Measurements from ENCODE around the gene FBXL15.

The FBXL15 gene

DNA sequence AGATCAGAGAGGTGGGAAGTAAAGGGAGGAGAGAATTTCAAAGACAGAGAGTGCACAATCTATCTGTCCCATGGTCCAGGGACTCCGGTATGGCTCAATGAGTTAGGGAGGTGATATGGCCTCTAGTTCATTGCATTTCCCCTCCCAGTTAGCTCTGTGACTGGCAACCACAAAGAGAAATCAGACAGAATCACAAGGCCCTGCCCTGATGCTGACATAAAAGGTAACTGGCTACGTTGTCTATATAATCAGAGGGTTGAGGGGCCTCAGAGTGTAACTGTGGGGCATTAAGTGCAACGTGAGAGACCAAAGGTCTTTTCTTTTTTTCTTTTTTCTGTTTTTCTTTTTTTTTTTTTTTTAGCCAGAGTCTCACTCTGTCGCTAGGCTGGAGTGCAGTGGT is 38.0 kb downstream of the FBXL15 start:
- Histone ChIP-seq H3K9me3 (ENCODE audit: control insufficient read depth, insufficient read depth, low read length) (no peaks in the 10 kb centered on the region), H3K4me1 (ENCODE audit: control insufficient read depth, insufficient read depth, low read length) (peaks cover 33% of the 10 kb centered on the region)

DNA sequence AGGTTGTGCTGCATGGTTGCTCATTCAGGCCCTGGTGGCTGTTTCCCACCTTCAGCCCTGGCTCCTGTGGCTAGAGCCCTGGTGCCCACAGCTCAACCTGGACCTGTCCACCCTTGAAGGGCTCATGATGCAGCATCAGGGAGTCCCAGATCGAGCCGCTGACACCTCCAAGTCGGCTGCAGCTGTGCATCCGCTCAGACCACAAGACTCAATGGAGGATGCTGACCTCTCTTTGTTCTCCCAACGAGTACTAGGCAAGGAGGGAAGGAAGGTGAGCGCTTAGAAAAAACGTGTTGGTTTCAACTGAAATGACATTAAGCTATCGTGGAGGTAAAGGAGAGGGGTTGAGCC is 40.2 kb downstream of the FBXL15 start:
- Histone ChIP-seq H3K9ac (ENCODE audit: low read depth, low read length) (peak overlapping the region; percentile 30), H3K4me1 (ENCODE audit: control insufficient read depth, insufficient read depth, low read length) (peaks cover 20% of the 10 kb centered on the region), H3K9me3 (ENCODE audit: control insufficient read depth, insufficient read depth, low read length) (no peaks in the 10 kb centered on the region), H3K27me3 (ENCODE audit: control insufficient read depth, insufficient read depth, low read length) (no peaks in the 10 kb centered on the region), H3K36me3 (ENCODE audit: control insufficient read depth, insufficient read depth, low read length) (no peaks in the 10 kb centered on the region), H3K4me3 (ENCODE audit: low read depth, low read length) (peak overlapping the region; percentile 37)

More for the DNA sequence above, 38.0 kb downstream of the FBXL15 start:
- Histone ChIP-seq H3K36me3 (ENCODE audit: control insufficient read depth, insufficient read depth, low read length) (no peaks in the 10 kb centered on the region), H3K4me3 (ENCODE audit: low read depth, low read length) (no peak overlapping the region), H3K9ac (ENCODE audit: low read depth, low read length) (no peak overlapping the region), H3K27me3 (ENCODE audit: control insufficient read depth, insufficient read depth, low read length) (no peaks in the 10 kb centered on the region)

DNA sequence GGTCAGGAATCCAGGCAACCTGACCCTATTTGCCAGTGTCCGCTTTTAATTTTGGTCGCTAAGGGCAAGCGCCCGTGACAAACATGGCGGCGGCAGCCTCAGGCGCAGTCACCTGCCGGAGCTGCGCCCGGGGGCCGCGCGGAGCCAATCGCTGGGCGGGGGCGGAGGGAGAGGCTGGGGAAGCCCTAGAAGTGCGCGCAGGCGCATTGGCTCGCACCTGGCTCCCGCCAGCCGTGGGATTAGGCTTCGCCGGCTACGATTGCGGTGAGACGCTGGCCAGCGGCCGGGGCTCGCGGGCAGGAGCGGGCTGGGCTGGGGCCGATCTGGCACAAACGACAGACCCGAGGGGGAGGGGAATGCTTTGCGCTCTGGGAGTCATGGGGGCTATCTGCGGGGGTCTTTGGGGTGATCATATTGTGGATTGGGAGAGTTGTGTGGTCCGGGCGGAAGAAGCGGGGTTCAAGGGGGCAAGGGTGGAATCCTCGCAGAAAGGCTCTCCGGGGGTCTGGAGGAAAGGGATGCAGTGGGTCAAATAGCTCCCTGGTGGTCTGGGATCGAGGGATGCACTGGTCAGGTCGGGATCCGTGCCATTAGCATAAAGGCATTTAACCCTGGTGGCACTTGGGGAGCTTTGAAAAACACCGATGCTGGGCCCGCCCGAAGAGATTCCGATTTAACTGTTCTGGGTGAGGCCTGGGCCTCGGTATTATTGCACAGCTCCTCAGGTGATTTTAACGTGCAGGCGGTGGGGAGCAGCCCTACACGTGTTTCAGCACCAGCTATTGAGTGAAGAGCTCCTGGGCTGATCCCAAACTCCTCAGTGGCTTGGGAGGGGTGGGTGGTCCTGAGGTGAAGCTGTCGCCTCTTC is 40.8 kb downstream of the FBXL15 start:
- Histone ChIP-seq H3K4me3 (ENCODE audit: low read depth, low read length) (peak overlapping the region; percentile 87), H3K9me3 (ENCODE audit: control insufficient read depth, insufficient read depth, low read length) (no peaks in the 10 kb centered on the region), H3K36me3 (ENCODE audit: control insufficient read depth, insufficient read depth, low read length) (peaks cover 2% of the 10 kb centered on the region), H3K27me3 (ENCODE audit: control insufficient read depth, insufficient read depth, low read length) (no peaks in the 10 kb centered on the region), H3K4me1 (ENCODE audit: control insufficient read depth, insufficient read depth, low read length) (peaks cover 14% of the 10 kb centered on the region), H3K9ac (ENCODE audit: low read depth, low read length) (peak overlapping the region; percentile 37)

DNA sequence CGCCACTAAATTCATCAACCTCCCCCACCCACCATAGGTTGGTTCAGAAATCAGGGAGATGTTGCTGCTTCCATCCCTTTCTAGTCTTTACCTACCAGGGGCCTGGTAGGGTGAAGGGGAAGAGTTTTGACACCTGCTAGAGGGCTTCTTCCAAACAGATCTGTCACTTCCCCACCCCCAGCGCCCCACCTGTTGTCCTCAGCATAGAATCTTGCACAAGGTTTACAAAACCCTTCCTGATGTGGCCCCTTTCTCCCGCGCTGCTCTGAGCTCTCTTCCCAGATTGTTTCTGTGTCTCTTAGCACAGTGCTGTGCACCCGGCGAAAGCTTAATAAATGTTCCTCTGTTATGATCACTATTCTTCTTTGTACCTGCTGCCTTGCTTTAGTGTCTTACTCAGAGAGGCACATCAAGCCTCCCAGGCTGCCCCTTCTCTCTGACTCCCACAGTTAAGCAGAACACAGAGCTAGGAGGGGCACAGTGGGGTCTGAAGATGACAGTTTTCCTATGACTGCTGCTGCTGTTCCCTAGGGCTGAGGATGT is 41.9 kb downstream of the FBXL15 start:
- no peak overlapping the region for H3K9ac ChIP-seq (ENCODE audit: low read depth, low read length)
- H3K27me3 ChIP-seq (ENCODE audit: control insufficient read depth, insufficient read depth, low read length), result no peaks in the 10 kb centered on the region
- peak overlapping the region; percentile 87 for H3K4me3 ChIP-seq (ENCODE audit: low read depth, low read length)
- no peaks in the 10 kb centered on the region for H3K9me3 ChIP-seq (ENCODE audit: control insufficient read depth, insufficient read depth, low read length)
- H3K36me3 ChIP-seq (ENCODE audit: control insufficient read depth, insufficient read depth, low read length), result peaks cover 2% of the 10 kb centered on the region
- peaks cover 14% of the 10 kb centered on the region for H3K4me1 ChIP-seq (ENCODE audit: control insufficient read depth, insufficient read depth, low read length)

DNA sequence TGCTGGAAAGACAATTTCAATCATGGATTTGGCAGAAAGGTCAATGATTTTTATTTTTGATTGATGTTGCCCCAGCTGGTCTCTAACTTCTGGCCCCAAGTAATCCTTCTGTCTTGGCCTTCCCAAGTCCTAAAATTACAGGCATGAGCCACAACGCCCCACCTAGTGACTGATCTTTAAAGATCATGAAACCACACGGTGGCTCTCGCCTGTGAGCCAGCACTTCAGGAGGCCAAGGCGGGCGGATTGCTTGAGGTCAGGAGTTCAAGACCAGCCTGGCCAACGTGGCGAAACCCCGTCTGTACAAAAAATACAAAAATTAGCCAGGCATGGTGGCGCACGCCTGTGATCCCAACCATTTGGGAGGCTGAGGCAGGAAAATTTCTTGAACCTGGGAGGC is 43.3 kb downstream of the FBXL15 start:
- H3K9me3 ChIP-seq (ENCODE audit: control insufficient read depth, insufficient read depth, low read length), result no peaks in the 10 kb centered on the region
- H3K27me3 ChIP-seq (ENCODE audit: control insufficient read depth, insufficient read depth, low read length), result no peaks in the 10 kb centered on the region
- no peak overlapping the region for H3K4me3 ChIP-seq (ENCODE audit: low read depth, low read length)
- no peak overlapping the region for H3K9ac ChIP-seq (ENCODE audit: low read depth, low read length)
- peaks cover 14% of the 10 kb centered on the region for H3K4me1 ChIP-seq (ENCODE audit: control insufficient read depth, insufficient read depth, low read length)
- peaks cover 6% of the 10 kb centered on the region for H3K36me3 ChIP-seq (ENCODE audit: control insufficient read depth, insufficient read depth, low read length)

DNA sequence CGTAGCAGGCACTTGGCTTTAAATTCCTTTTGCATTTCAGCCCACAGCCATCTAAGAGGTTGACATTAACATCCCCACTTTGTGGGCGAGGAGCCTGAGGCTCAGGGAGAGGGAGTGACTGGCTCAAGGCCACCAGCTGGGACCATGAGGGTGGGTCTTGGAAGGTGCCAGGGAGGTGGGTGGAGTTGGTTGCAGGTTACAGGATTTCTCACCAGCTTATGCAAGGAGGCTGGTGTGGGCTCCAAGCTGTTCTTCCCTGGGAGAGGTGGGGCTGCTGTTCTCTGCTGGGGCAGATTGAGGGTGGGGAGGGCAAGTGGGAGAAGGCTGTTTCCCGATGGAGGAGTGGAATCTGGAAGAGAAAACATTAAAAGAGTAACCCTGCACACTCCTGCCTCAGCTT is 44.8 kb downstream of the FBXL15 start:
- H3K9me3 ChIP-seq (ENCODE audit: control insufficient read depth, insufficient read depth, low read length), result no peaks in the 10 kb centered on the region
- H3K4me3 ChIP-seq (ENCODE audit: low read depth, low read length), result no peak overlapping the region
- no peak overlapping the region for H3K9ac ChIP-seq (ENCODE audit: low read depth, low read length)
- H3K4me1 ChIP-seq (ENCODE audit: control insufficient read depth, insufficient read depth, low read length), result peaks cover 11% of the 10 kb centered on the region
- H3K27me3 ChIP-seq (ENCODE audit: control insufficient read depth, insufficient read depth, low read length), result no peaks in the 10 kb centered on the region
- H3K36me3 ChIP-seq (ENCODE audit: control insufficient read depth, insufficient read depth, low read length), result peaks cover 9% of the 10 kb centered on the region

DNA sequence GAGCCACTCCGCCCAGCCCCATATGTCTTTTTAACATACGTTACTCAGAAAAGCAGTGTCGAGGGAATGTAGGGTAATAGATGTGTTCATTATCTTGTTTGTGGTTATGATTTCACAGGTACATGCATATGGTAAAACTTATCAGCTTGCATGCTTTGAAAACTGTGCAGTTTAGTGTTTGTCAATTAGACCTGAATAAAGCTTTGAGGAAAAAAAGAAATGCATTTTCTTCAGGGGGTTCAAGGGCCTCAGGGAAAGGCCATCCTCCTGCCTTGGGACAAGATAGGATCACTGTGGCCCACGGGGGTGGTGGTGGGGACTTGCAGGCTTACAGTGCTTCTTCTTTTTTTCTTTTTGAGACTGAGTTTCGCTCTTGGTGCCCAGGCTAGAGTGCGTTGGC is 46.7 kb downstream of the FBXL15 start:
- Histone ChIP-seq H3K4me3 (ENCODE audit: low read depth, low read length) (no peak overlapping the region), H3K9ac (ENCODE audit: low read depth, low read length) (no peak overlapping the region), H3K27me3 (ENCODE audit: control insufficient read depth, insufficient read depth, low read length) (no peaks in the 10 kb centered on the region), H3K36me3 (ENCODE audit: control insufficient read depth, insufficient read depth, low read length) (peaks cover 14% of the 10 kb centered on the region), H3K9me3 (ENCODE audit: control insufficient read depth, insufficient read depth, low read length) (no peaks in the 10 kb centered on the region), H3K4me1 (ENCODE audit: control insufficient read depth, insufficient read depth, low read length) (peaks cover 2% of the 10 kb centered on the region)

DNA sequence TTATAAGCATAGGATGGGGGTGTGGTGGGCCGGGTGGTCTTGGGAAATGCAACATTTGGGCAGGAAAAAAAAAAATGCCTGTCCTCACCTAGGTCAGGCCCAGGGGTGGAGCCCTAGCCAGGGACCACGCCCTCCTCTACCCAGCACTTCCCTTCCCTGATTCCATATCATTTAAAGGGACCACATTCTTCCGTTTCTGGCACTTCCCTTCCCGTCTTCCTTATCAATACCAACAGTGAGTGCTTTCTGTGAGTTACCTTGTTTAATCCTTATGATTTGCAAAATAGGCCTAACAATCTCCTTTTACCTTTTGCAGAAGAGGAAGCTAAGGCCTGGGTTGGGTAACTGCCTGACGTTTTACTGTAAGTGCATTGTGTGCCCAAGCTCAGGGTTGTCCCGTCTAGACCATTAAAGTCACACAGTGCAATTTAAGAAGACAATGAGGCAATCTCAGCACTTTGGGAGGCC is 47.4 kb downstream of the FBXL15 start:
- H3K9me3 ChIP-seq (ENCODE audit: control insufficient read depth, insufficient read depth, low read length), result no peaks in the 10 kb centered on the region
- no peak overlapping the region for H3K9ac ChIP-seq (ENCODE audit: low read depth, low read length)
- no peaks in the 10 kb centered on the region for H3K4me1 ChIP-seq (ENCODE audit: control insufficient read depth, insufficient read depth, low read length)
- H3K27me3 ChIP-seq (ENCODE audit: control insufficient read depth, insufficient read depth, low read length), result no peaks in the 10 kb centered on the region
- peaks cover 14% of the 10 kb centered on the region for H3K36me3 ChIP-seq (ENCODE audit: control insufficient read depth, insufficient read depth, low read length)
- H3K4me3 ChIP-seq (ENCODE audit: low read depth, low read length), result no peak overlapping the region

DNA sequence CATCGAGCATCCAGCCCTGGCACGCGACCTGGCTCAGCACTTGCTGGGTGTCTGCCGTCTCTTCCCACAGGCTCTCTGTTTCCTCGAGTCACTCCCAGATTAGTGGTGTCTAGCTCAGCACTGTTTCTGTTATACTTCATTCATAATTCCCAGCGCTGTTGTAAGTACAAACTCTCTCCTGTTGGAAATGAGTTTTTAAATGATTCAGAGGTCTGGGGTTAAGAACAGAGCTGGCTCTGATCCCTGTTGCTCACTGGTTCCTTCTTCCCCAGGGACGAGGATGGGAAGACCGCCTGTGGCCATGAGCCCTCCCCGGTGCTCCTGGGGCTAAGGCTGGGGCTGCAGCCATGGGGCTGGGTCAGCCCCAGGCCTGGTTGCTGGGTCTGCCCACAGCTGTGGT is 48.0 kb downstream of the FBXL15 start:
- Histone ChIP-seq H3K4me3 (ENCODE audit: low read depth, low read length) (no peak overlapping the region), H3K27me3 (ENCODE audit: control insufficient read depth, insufficient read depth, low read length) (no peaks in the 10 kb centered on the region), H3K4me1 (ENCODE audit: control insufficient read depth, insufficient read depth, low read length) (no peaks in the 10 kb centered on the region), H3K36me3 (ENCODE audit: control insufficient read depth, insufficient read depth, low read length) (peaks cover 17% of the 10 kb centered on the region), H3K9ac (ENCODE audit: low read depth, low read length) (no peak overlapping the region), H3K9me3 (ENCODE audit: control insufficient read depth, insufficient read depth, low read length) (no peaks in the 10 kb centered on the region)

DNA sequence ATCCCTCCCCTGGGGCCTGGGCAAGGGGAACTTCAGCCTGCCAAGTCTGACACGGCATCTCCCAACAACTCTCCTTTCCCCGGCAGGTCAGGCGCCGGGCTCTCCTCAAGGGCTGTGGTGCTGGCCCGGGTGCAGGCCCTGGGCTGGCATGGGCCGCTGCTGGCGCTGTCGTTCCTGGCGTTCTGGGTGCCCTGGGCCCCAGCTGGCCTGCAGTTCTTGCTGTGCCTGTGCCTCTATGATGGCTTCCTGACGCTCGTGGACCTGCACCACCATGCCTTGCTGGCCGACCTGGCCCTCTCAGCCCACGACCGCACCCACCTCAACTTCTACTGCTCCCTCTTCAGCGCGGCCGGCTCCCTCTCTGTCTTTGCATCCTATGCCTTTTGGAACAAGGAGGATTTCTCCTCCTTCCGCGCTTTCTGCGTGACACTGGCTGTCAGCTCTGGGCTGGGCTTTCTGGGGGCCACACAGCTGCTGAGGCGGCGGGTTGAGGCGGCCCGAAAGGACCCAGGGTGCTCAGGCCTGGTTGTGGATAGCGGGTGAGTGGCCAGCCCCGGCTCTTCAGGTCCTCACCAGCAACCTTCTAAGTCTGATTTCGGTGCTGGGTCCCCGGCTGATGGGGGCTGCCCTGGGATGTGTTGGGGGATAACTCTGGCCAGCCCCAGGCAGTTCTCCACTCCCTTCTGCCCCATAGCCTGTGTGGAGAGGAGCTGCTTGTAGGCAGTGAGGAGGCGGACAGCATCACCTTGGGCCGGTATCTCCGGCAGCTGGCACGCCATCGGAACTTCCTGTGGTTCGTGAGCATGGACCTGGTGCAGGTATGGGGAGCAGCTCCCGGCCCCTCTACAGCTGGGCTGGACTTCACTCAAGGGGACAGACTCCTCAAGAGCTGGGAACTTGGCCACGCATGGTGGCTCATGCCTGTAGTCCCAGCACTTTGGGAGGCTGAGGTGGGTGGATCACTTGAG is 50.2 kb downstream of the FBXL15 start:
- H3K9me3 ChIP-seq (ENCODE audit: control insufficient read depth, insufficient read depth, low read length), result no peaks in the 10 kb centered on the region
- H3K27me3 ChIP-seq (ENCODE audit: control insufficient read depth, insufficient read depth, low read length), result no peaks in the 10 kb centered on the region
- H3K36me3 ChIP-seq (ENCODE audit: control insufficient read depth, insufficient read depth, low read length), result peaks cover 25% of the 10 kb centered on the region
- no peaks in the 10 kb centered on the region for H3K4me1 ChIP-seq (ENCODE audit: control insufficient read depth, insufficient read depth, low read length)
- no peak overlapping the region for H3K9ac ChIP-seq (ENCODE audit: low read depth, low read length)
- no peak overlapping the region for H3K4me3 ChIP-seq (ENCODE audit: low read depth, low read length)
